HEK293 (cell line): ENCODE data around the gene ADAMTSL4.
A peak's percentile ranks its signal among the peaks of the same experiment; 100 is the strongest.

Experiments used
- CTCF ChIA-PET: fragments of 350-600 bp; formaldehyde crosslinking; extraction: SDS; loops from one replicate; lab custom pipeline; 2021; ENCODE audit warnings: antibody characterized with exemption; lab: Yijun Ruan, JAX
- POLR2A ChIA-PET: fragments of 300-600 bp; formaldehyde crosslinking; extraction: SDS; loops from one replicate; lab custom pipeline; 2020; ENCODE audit warnings: antibody characterized with exemption, inconsistent platforms; lab: Yijun Ruan, JAX
- H3K27ac ChIP-seq: fragments of 200-500 bp; sonication (Bioruptor generic); 2 replicates; pipeline ENCODE4 v1.5.1; 2014; ENCODE audit warnings: low read depth, low read length, control low read depth, inconsistent platforms; ENCODE audit errors: extremely low read depth
- H3K36me3 ChIP-seq, 2 experiments: fragments of 200-500 bp in 1 of 2; sonication (Bioruptor generic) in 1 of 2; 1 replicate in 1 of 2; 2 replicates in 1 of 2; pipeline ENCODE4 v1.5.1; 2014 to 2017; ENCODE audit warnings: inconsistent platforms in 2 of 2, low read length in 2 of 2; ENCODE audit not compliant: control insufficient read depth in 2 of 2, insufficient read depth in 1 of 2
- H3K4me1 ChIP-seq: fragments of 200-500 bp; sonication (Bioruptor generic); 2 replicates; pipeline ENCODE4 v1.5.1; 2014; ENCODE audit warnings: mild to moderate bottlenecking, low read length, inconsistent platforms; ENCODE audit not compliant: control insufficient read depth, insufficient read depth
- H3K4me3 ChIP-seq: 2 replicates; pipeline ENCODE4 v1.5.1; 2011; ENCODE audit warnings: low read depth, mild to moderate bottlenecking, control low read depth, low read length, moderate library complexity
- H3K9me3 ChIP-seq: fragments of 200-500 bp; sonication (Bioruptor generic); 2 replicates; pipeline ENCODE4 v1.5.1; 2014; ENCODE audit warnings: low read depth, low read length, inconsistent platforms; ENCODE audit not compliant: control insufficient read depth, insufficient read depth
- GLI4 ChIP-seq: fragments of 450-650 bp; formaldehyde crosslinking; IDR thresholded peaks from 2 replicates; pipeline ENCODE4 v1.5.1; 2016; ENCODE audit warnings: missing biosample characterization, missing genetic modification characterization
- OSR2 ChIP-seq: fragments of 450-650 bp; formaldehyde crosslinking; IDR thresholded peaks from 2 replicates; pipeline ENCODE4 v1.5.1; 2016; ENCODE audit warnings: missing biosample characterization, missing genetic modification characterization
- REPIN1 ChIP-seq: fragments of 450-650 bp; formaldehyde crosslinking; IDR thresholded peaks from 2 replicates; pipeline ENCODE4 v1.5.1; 2017; ENCODE audit warnings: missing biosample characterization, missing genetic modification characterization, low read depth
- SP2 ChIP-seq: fragments of 450-650 bp; formaldehyde crosslinking; IDR thresholded peaks from 2 replicates; pipeline ENCODE4 v1.5.1; 2016; ENCODE audit warnings: missing biosample characterization, missing genetic modification characterization
- YY1 ChIP-seq: fragments of 450-650 bp; formaldehyde crosslinking; IDR thresholded peaks from 2 replicates; pipeline ENCODE4 v1.5.1; 2018; ENCODE audit warnings: missing biosample characterization, missing genetic modification characterization
- ZEB2 ChIP-seq: fragments of 450-650 bp; formaldehyde crosslinking; IDR thresholded peaks from 2 replicates; pipeline ENCODE4 v1.5.1; 2016; ENCODE audit warnings: missing biosample characterization, missing genetic modification characterization
- ZNF133 ChIP-seq: fragments of 450-650 bp; formaldehyde crosslinking; IDR thresholded peaks from 2 replicates; pipeline ENCODE4 v1.5.1; 2016; ENCODE audit warnings: missing biosample characterization, missing genetic modification characterization
- ZNF335 ChIP-seq: fragments of 450-650 bp; formaldehyde crosslinking; conservative IDR thresholded peaks from 2 replicates; pipeline ENCODE4 v1.5.1; 2016; ENCODE audit warnings: missing biosample characterization, missing genetic modification characterization
- ZNF341 ChIP-seq: fragments of 450-650 bp; formaldehyde crosslinking; IDR thresholded peaks from 2 replicates; pipeline ENCODE4; 2016; ENCODE audit warnings: low read depth, missing biosample characterization, missing genetic modification characterization
- ZNF416 ChIP-seq: fragments of 450-650 bp; formaldehyde crosslinking; IDR thresholded peaks from 2 replicates; pipeline ENCODE4 v1.5.1; 2016; ENCODE audit warnings: missing biosample characterization, missing genetic modification characterization
- ZNF660 ChIP-seq: fragments of 450-650 bp; IDR thresholded peaks from 2 replicates; pipeline ENCODE4 v1.5.1; 2018; ENCODE audit warnings: missing biosample characterization, mild to moderate bottlenecking, missing genetic modification characterization
- ZNF777 ChIP-seq: fragments of 450-650 bp; formaldehyde crosslinking; IDR thresholded peaks from 2 replicates; pipeline ENCODE4 v1.5.1; 2017; ENCODE audit warnings: missing biosample characterization, missing genetic modification characterization, borderline replicate concordance
- ZNF785 ChIP-seq: fragments of 450-650 bp; formaldehyde crosslinking; IDR thresholded peaks from 2 replicates; pipeline ENCODE4 v1.5.1; 2016; ENCODE audit warnings: missing biosample characterization, missing genetic modification characterization
- ZSCAN16 ChIP-seq: fragments of 450-650 bp; formaldehyde crosslinking; IDR thresholded peaks from 2 replicates; pipeline ENCODE4 v1.5.1; 2016; ENCODE audit warnings: missing biosample characterization, missing genetic modification characterization
- TF ChIP-seq, protein P1 (sequence below): fragments of 450-650 bp; formaldehyde crosslinking; IDR thresholded peaks from 2 replicates; pipeline ENCODE4 v1.5.1; 2016; ENCODE audit warnings: missing biosample characterization, missing genetic modification characterization
- TF ChIP-seq, protein P2 (sequence below): fragments of 450-650 bp; formaldehyde crosslinking; IDR thresholded peaks from 2 replicates; pipeline ENCODE4 v1.5.1; 2017; ENCODE audit warnings: missing biosample characterization, missing genetic modification characterization
- TF ChIP-seq, protein P3 (sequence below): fragments of 450-650 bp; formaldehyde crosslinking; IDR thresholded peaks from 2 replicates; pipeline ENCODE4 v1.5.1; 2017; ENCODE audit warnings: missing biosample characterization, missing genetic modification characterization
- TF ChIP-seq, protein P4 (sequence below): fragments of 450-650 bp; formaldehyde crosslinking; IDR thresholded peaks from 2 replicates; pipeline ENCODE4 v1.5.1; 2017; ENCODE audit warnings: missing biosample characterization, missing genetic modification characterization

The ADAMTSL4 gene

DNA sequence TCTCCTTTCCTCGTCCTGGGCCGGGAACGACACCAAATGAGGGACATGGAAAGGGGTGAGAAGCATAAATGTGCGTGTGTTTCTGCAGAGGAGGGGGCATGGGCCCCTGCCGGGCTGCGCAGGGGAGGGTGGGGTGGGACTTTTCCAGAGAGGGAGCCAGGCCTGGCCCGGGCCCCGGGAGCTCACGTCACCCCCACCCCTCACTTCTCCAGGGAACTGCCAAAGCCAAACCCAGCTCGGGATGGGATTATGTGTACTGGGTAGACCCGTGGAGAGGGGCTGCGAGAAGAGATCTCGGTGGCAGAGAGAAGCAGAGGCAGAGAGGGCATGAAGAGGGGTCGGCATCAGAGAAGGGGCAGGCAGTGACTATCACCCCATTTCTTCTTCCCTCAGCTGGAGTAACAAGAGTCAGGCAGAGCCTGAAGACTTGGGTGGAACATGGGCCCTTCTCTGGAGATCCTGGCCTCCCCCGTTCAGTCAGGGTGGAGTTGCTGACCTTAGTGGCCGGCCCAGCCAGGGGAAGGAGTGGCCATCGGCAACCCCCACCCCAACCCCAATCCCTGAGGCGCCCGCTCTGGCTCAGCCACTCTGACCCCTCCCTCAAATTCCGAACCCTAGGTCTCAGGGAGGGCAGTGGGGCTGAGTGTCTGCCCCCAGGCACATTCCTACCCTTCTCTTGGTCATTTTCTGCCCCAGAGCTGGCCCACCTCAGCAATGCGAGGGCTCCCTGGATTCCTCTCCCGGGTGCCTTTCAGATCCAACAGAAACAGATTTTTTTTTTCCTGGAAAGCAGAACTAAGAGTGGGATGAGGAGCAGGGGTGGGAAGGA is 1.2 kb downstream of the ADAMTSL4 start:
- CTCF ChIA-PET = interaction anchor here (1.1 to 8.8 kb wide), 2 partner anchors 9 to 444 kb away, joined by 4 to 73 read pairs; no protein-coding TSS in a partner anchor

DNA sequence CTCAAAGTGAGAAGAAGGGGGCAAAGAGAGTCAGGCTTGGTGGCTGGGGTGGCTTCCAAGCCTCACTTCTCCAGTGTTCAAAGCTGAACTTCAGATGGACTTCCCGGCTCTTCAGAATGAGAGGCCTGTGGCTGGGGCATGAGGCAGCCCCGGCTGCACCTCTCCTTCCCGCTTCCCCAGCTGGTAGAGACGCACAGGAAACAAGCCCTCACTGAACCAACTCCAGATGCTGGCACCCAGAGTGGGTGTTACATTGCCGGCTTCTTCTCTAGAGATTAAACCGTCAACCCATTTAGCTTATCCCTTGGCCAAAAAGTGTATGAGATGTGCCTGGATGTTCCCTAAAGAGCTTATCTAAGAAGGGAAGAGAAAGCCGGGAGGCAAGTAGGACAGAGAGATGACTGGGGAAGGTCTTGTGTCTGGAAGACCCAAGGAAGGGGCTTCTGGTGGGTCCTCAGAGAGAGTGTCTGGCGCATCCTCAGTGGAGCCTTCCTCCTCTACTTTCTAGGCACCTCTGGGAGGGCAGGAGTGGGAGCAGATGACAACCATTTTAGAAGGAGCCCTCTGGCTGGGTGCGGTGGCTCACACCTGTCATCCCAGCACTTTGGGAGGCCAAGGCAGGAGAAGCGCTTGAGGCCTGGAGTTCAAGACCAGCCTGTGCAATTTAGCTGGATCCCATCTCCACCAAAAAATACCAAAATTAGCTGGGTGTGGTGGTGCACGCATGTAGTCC is 2.0 kb downstream of the ADAMTSL4 start:
- no peak for TF ChIP-seq REPIN1
- no peak for TF ChIP-seq ZNF660
- TF ChIP-seq, protein P1, sequence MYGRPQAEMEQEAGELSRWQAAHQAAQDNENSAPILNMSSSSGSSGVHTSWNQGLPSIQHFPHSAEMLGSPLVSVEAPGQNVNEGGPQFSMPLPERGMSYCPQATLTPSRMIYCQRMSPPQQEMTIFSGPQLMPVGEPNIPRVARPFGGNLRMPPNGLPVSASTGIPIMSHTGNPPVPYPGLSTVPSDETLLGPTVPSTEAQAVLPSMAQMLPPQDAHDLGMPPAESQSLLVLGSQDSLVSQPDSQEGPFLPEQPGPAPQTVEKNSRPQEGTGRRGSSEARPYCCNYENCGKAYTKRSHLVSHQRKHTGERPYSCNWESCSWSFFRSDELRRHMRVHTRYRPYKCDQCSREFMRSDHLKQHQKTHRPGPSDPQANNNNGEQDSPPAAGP = no peak
- TF ChIP-seq ZNF416 = no peak
- peak; percentile 43; the same call in 1 of the 2 replicates for TF ChIP-seq ZNF335 (tag by site-specific recombination)
- Histone ChIP-seq H3K4me3 (no peak overlapping the region), H3K9me3 (no peaks in the 10 kb centered on the region), H3K4me1 (no peaks in the 10 kb centered on the region), H3K27ac (no peak overlapping the region), H3K36me3 (peaks cover 0 to 6% of the 10 kb centered on the region in 2 experiments; a peak in 1 of 3 replicates)
- ChIA-PET CTCF (interaction anchor here (0.6 to 8.8 kb wide), 5 partner anchors 8 to 444 kb away, joined by 3 to 73 read pairs (median 3); no protein-coding TSS in a partner anchor), POLR2A (interaction anchor here (0.6 to 1.3 kb wide), 4 partner anchors 9 to 40 kb away, joined by 3 to 6 read pairs (median 5); partner anchors contain the start of gene MCL1)

More for the DNA sequence above, 1.2 kb downstream of the ADAMTSL4 start:
- H3K4me1 ChIP-seq = no peaks in the 10 kb centered on the region
- POLR2A ChIA-PET = interaction anchor here (0.8 to 1.3 kb wide), 2 partner anchors 10 to 29 kb away, joined by 3 to 5 read pairs; partner anchors contain the start of gene MCL1
- H3K4me3 ChIP-seq = no peak overlapping the region
- no peaks in the 10 kb centered on the region for H3K9me3 ChIP-seq
- H3K36me3 ChIP-seq = peaks cover 0 to under 1% of the 10 kb centered on the region in 2 experiments; a peak in 1 of 3 replicates
- no peak for TF ChIP-seq ZNF777 (tag by site-specific recombination)
- TF ChIP-seq, protein P2, sequence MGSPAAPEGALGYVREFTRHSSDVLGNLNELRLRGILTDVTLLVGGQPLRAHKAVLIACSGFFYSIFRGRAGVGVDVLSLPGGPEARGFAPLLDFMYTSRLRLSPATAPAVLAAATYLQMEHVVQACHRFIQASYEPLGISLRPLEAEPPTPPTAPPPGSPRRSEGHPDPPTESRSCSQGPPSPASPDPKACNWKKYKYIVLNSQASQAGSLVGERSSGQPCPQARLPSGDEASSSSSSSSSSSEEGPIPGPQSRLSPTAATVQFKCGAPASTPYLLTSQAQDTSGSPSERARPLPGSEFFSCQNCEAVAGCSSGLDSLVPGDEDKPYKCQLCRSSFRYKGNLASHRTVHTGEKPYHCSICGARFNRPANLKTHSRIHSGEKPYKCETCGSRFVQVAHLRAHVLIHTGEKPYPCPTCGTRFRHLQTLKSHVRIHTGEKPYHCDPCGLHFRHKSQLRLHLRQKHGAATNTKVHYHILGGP = peak; percentile 51
- H3K27ac ChIP-seq = no peak overlapping the region

DNA sequence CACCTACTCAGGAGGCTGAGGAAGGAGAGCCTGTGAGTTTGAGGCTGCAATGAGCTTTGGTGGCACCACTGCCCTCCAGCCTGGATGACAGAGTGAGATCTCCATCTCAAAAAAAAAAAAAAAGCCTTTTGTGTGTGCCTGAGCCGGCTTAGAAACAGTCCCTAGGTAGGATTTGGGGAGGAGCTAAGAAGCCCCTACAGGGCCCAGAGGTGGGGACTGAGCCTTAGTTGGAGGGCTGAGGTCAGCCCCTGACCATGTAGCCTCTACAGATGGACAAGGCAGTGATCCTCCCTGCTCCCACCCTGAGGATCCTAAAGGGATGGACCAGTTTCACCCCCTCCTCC is 2.5 kb downstream of the ADAMTSL4 start:
- Histone ChIP-seq H3K36me3 (peaks cover 0 to 6% of the 10 kb centered on the region in 2 experiments; a peak in 1 of 3 replicates), H3K4me3 (no peak overlapping the region), H3K27ac (no peak overlapping the region), H3K4me1 (no peaks in the 10 kb centered on the region), H3K9me3 (no peaks in the 10 kb centered on the region)
- CTCF ChIA-PET = interaction anchor here (0.6 to 8.8 kb wide), 5 partner anchors 8 to 443 kb away, joined by 3 to 73 read pairs (median 3); no protein-coding TSS in a partner anchor
- POLR2A ChIA-PET = interaction anchor here (0.6 to 1.6 kb wide), 4 partner anchors 14 to 740 kb away, joined by 3 to 6 read pairs (median 4); partner anchors contain the start of gene MCL1
- TF ChIP-seq ZNF335 (tag by site-specific recombination) (peak; percentile 15; the same call in 1 of the 2 replicates), ZSCAN16 (tag by site-specific recombination) (no peak)

DNA sequence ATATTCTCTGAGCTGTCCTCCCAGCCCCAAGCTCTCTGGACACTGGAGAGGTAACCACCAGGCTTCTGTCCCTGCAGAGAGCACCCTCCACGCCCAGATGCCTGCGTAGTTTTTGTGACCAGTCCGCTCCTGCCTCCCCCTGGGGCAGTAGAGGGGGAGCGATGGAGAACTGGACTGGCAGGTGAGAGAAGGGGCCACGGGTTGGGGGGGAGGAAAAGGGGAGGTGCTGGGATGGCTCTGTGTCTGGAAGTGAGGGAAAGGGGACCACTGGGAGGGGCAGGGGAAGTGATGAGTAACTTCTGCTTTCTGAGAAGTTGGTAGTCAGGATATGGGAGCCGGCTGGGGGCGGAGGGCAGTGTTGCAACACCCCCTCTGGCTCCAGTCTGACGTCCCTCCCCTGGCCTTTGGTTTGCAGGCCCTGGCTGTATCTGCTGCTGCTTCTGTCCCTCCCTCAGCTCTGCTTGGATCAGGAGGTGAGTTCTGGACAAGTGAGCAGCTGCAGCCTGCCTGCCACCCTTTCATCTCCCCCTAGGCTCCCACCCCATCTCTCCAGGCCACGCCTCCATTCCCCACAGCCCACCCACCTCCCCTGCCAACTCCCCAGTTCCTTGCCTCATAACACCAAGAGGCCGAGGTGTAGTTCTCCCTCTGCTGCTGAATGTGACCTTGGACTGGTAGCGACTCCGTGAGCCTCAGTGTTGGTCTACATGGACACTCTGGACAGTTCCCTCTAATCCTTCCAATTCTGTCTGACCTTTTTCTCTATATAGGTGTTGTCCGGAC is 3.1 kb downstream of the ADAMTSL4 start:
- Histone ChIP-seq H3K9me3 (no peaks in the 10 kb centered on the region), H3K36me3 (peaks cover 0 to 6% of the 10 kb centered on the region in 2 experiments; a peak in 1 of 3 replicates), H3K27ac (no peak overlapping the region), H3K4me1 (no peaks in the 10 kb centered on the region), H3K4me3 (no peak overlapping the region)
- CTCF ChIA-PET = interaction anchor here (0.9 to 8.8 kb wide), 3 partner anchors 7 to 24 kb away, joined by 3 to 73 read pairs (median 3); no protein-coding TSS in a partner anchor
- POLR2A ChIA-PET = interaction anchor here (0.7 to 1.6 kb wide), 2 partner anchors 27 to 740 kb away, joined by 3 to 4 read pairs; partner anchors contain the start of gene MCL1
- TF ChIP-seq ZEB2 (no peak), YY1 (tag by site-specific recombination) (no peak), GLI4 (tag by site-specific recombination) (no peak), SP2 (tag by site-specific recombination) (peak; percentile 58), OSR2 (tag by site-specific recombination) (peak; percentile 48), ZNF785 (tag by site-specific recombination) (no peak), ZNF133 (tag by site-specific recombination) (no peak), ZNF341 (tag by site-specific recombination) (peak; percentile 51)
- TF ChIP-seq, protein P3, sequence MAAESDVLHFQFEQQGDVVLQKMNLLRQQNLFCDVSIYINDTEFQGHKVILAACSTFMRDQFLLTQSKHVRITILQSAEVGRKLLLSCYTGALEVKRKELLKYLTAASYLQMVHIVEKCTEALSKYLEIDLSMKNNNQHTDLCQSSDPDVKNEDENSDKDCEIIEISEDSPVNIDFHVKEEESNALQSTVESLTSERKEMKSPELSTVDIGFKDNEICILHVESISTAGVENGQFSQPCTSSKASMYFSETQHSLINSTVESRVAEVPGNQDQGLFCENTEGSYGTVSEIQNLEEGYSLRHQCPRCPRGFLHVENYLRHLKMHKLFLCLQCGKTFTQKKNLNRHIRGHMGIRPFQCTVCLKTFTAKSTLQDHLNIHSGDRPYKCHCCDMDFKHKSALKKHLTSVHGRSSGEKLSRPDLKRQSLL (tag by site-specific recombination) = 0 out of 2 replicates have a peak, but pooled peaks have one; percentile 13
- TF ChIP-seq, protein P4, sequence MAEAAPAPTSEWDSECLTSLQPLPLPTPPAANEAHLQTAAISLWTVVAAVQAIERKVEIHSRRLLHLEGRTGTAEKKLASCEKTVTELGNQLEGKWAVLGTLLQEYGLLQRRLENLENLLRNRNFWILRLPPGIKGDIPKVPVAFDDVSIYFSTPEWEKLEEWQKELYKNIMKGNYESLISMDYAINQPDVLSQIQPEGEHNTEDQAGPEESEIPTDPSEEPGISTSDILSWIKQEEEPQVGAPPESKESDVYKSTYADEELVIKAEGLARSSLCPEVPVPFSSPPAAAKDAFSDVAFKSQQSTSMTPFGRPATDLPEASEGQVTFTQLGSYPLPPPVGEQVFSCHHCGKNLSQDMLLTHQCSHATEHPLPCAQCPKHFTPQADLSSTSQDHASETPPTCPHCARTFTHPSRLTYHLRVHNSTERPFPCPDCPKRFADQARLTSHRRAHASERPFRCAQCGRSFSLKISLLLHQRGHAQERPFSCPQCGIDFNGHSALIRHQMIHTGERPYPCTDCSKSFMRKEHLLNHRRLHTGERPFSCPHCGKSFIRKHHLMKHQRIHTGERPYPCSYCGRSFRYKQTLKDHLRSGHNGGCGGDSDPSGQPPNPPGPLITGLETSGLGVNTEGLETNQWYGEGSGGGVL (tag by site-specific recombination) = peak; percentile 94
